HG02763 (cell line): ENCODE data around the gene RAB6D.
"Not testable (repeated sequence)": the region's sequence is repeated elsewhere in the genome, so short reads cannot be mapped to it uniquely, and the experiment has no call there.

Experiments
- ATAC-seq: cut with Tn5 transposase; IDR thresholded peaks from one replicate; pipeline ENCODE4 v1.9.1; 2021; ENCODE audit warnings: mild to moderate bottlenecking, moderate library complexity; ENCODE audit not compliant: unreplicated experiment

Gene RAB6D

GRCh38 chr2:131363703-131364186 lies at the start of gene RAB6D:
Gene RAB6D, minus strand, starts transcription at chr2:131364168. Its CDS starts 448 bp downstream, at chr2:131363720.
- ATAC-seq, result not testable (repeated sequence)

DNA sequence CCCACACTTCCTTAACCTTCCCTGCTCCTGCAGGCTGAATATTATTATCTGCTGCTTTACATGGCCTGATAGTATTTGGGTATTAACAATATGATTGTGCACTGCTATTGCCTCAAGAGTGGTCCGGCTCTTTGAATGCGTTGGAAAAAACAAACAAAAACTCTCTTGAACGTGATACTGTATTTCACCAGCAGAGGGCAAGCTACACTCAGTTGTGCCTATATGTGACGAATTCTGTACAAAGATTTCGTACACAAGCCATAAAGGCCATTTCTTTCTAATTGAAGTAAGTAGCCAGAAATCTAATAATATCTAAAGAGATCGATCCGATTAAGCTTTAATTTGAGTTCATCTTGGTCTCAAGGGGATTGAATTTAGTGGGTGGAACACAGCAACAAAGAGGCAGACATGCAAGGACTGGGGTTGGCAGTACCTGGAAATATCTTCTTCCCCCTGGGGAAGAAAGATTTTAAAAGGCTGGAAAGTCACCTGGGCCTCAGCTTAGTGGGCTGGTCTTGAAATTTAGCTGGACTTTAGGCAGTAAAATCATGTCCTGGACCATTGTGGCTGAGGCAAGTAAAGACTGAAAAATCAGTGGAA lies 49.3 kb upstream of the RAB6D start:
- no peak for ATAC-seq

DNA sequence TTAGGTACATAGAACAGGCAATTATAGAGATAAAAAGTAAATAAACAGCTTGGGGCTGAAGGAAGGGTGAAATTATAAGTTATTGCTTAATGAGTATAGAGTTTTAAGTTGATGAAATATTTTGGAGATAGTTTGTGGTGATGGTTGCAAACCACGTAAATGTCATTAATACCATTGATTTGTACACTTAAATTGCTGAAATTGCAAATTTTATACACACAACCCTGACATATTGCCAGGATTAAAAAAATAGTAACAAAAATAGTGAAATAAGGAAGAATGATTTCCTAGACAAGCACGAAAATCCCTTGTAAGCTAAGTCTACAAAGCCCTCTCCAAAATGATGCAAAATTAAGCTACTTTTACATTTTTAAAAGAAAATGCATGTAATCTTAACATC lies 46.2 kb upstream of the RAB6D start:
- no peak for ATAC-seq

- ATAC-seq, result no peak
Observed at GRCh38 chr2:131408778-131409177, 44.8 kb upstream of the RAB6D start.

- ATAC-seq, result no peak
Observed at GRCh38 chr2:131408207-131408606, 44.2 kb upstream of the RAB6D start.

GRCh38 chr2:131404753-131405152 lies 40.8 kb upstream of the RAB6D start:
- ATAC-seq, result no peak

- no peak for ATAC-seq
Observed at GRCh38 chr2:131402320-131403039, 38.5 kb upstream of the RAB6D start.

GRCh38 chr2:131400849-131401248 lies 36.9 kb upstream of the RAB6D start:
- no peak for ATAC-seq

DNA sequence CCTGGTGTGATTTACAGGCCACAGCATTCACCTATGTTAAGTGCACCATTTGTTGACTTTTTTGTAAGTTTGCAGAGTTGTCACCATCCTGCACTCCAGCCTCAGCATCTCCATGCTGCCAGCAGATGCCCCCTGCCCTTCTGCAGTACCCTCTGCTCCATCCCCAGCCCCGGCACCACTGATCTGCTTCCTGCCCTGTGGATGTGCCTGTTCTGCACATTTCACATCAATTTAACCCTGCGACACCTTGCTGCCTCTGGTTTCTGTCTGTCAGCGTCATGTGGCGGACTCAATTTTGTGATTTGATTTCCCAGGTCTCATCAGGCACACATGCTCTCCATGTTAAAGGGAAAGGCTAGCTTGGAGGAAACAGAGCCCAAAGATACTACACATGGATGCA lies 36.5 kb upstream of the RAB6D start:
- not testable (repeated sequence) for ATAC-seq

GRCh38 chr2:131396209-131396608 lies 32.2 kb upstream of the RAB6D start:
- ATAC-seq, result not testable (repeated sequence)

DNA sequence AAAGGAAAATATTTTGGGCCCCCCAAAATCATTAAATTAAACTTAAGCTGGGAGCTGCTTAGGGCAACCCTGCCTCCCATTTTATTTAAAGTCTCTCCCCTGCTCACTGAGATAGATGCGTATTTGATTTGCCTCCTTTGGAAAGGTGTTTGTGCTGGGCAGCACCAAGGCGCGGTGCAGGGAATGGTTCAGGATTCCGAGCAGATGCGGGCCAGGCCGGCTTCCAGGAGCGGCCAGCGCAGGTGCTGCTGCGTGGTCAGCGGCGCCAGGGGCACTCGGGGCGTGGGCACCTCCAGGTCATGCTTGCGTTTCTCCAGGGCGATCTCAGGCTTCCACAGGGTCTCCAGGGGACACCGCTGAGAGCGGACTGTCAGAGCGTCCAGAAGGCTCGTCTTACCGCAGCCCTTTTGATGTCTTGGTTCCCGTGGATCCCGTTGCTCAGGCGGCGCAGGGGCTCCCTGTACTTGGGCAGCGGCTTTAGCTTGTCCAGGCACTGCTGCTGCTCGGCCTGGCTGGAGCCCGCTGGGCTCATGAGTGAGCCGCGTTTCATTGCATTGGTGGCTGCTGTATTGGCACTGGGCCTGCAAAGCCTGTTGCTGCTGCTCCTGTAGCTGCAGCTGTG lies 31.2 kb upstream of the RAB6D start:
- ATAC-seq, result not testable (repeated sequence)

DNA sequence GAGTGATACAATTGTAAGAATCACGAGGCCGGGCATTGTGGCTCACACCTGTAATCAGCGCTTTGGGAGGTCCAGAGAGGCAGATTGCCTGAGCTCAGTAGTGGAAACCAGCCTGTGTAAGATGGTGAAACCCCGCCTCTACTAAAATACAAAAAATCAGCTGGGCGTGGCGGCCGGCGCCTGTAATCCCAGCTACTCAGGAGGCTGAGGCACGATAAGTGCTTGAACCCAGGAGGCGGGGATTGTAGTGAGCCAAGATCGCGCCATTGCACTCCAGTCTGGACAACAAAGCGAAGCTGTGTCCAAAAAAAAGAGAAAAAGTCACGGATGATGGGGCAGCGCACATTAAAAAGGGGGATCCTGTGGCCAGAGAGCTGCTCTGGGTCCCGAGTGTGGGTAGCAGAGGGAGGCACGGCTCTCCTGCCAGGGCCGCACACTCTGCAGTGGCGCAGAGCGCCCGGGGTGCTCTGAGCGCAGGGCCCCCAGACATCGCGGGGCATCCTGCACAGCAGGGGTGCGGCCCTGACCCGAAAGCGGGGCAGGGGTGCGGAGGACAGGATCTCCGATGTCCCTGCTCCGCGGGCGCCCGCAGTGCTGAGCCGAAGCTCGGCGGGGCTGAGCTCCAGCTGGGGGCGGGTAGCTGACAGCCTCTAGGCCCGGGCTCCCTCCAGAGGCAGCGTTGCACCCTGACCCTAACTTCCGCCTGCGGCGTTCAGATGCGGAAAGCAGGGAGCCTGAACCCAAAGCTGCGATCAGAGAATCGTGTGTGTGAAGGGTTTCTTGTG lies 30.4 kb upstream of the RAB6D start:
- no peak for ATAC-seq

DNA sequence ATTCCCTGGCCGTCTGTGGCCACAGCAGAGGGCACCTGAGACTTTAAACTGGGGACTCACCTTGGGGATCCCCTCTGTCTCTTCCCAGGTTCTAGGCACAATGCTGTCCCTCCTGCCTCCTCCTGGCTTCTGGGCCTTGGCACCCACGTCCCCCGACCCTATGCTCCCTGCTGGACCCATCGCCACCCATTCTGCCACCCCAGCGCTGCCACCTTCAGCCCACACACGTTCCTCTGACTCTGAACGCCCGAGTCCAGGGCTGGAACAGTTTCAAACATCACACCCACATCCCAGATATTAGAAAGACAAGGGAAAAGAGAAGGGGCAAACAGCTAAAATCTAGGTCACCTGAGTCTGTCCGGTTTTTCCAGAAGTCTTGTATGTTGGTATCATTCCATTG lies 28.0 kb upstream of the RAB6D start:
- not testable (repeated sequence) for ATAC-seq

DNA sequence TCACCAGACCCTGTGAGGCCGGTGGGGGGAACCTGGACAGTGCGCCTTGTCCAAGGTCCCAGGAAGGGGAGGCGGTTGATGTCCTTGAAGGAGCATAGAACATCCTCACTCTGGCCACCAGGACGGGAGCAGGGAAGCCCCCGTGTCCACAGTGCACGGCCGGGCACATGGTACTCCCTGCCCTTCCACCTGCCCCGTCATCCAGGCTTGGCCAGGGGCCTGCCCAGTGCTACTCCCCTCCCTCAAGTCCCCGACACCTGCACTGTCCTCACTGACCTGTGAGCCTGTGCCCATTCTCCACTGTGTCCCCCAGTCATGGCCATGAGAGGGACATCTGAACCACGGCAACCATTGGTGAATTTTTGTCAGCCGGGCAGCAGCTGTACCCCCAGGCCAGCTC lies 27.5 kb upstream of the RAB6D start:
- ATAC-seq, result not testable (repeated sequence)

GRCh38 chr2:131390495-131391130 lies 26.6 kb upstream of the RAB6D start:
- ATAC-seq, result not testable (repeated sequence)

DNA sequence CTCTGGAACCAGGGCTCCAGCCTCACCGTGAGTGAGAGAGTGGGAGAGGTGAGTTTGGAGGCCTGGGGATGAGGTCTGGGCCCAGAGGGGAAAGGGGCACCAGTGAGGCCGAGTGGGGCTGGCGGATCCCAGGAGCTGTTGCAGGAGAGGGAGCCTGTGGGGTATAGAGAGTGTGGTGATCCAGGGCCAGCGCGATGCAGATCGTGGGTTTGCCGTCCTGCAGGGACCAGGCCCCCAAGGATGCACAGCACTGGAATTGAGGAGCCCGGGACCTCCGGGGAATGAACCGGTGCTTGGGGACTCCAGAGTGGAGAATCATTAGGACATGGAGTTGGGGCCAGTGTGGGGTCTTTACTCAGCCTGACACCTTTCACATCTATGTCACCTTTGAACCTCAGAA lies 25.7 kb upstream of the RAB6D start:
- no peak for ATAC-seq

DNA sequence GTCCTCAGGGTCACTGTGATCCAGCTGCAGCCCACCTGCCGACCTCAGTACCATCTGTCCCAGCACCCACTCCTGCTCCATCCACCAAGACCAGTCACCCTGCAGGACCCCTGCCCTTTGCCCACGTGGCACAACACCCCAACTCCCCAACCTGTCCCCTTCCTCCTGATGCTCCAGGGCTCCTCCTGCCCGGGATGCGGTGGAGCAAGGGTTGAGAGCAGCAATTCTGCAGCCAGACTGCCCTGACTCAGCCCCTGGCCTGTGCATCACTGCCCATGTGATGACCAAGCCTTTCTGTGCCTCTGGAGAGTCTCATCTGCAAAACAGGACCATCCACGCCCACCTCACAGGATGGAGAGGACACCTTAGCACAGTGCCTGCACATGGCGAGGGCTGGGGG lies 24.9 kb upstream of the RAB6D start:
- not testable (repeated sequence) for ATAC-seq

DNA sequence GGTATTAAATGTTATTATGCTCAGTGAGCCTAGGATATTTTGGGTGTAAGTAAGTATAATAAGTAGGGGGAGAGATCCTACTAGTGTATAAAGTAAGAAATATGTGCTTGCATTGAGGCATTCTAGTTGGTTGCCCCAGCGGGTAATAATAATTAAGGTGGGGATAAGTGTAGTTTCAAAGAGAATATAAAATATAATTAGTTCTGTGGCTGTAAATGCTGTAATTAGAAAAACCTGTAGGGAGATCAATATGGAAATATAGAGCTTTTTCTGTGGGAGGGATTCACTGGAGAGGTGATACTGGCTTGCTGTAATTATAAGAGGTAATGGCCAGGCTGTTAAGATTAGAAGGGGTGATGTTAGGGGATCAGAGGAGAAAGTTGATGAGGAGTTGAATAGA lies 9.1 kb upstream of the RAB6D start:
- ATAC-seq, result not testable (repeated sequence)

DNA sequence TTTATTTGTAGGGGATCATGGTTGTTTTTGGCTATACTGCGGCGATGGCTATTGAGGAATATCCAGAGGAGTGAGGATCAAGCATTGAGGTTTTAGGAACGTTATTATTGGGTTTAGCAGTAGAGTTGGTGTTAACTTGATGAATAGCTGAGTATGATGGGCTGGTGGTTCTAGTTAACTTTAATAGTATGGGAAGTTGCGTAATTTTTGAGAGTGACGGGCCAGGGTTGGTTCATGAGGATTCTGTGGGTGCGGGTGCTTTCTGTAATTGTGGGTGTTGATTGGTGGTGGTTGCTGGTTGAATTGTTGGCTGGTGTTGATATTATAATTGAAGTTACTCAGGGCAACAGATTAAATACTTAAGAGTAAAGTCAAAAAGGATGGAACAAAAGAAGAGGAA lies 6.0 kb upstream of the RAB6D start:
- no peak for ATAC-seq

DNA sequence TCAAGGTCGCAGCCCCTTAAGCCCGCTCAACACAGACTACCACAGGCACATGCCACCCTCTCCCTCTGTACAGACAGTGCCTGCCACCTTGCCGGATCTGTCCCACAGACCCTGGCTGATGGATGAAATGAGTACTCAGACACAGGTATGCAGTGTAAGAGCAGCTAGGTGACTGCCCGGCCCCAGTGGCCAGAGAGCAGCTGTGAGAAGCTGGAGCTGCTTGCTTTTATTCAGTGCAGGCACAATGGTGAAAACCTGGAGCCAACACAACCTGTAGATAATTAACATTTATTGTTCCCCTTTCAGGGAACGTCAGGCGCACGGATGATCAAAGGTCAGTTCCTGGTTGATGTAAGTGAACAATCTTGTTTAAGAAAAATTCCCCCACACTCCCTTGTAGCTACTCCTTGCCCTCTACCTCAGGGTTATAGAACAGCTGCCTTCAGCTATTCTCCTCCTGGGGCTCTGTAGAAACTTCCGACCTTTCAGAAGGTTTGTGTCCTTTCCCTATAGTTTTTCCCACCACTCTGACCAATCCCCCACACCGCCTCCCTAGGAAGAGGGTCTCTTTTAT lies 4.6 kb upstream of the RAB6D start:
- ATAC-seq, result not testable (repeated sequence)
